NB4 (cell line): ENCODE results near the gene HCRTR1.
A peak's percentile ranks its signal among the peaks of the same experiment; 100 is the strongest.
"Not testable (repeated sequence)": the region's sequence is repeated elsewhere in the genome, so short reads cannot be mapped to it uniquely, and the experiment has no call there.

ENCODE experiments used
- DNase-seq: peaks from one replicate; pipeline ENCODE4 v3.0.0; 2010; ENCODE audit warnings: low read depth
- H3K4me3 ChIP-seq: one replicate; pipeline ENCODE4 v1.5.1; 2011; ENCODE audit warnings: mild to moderate bottlenecking, low read depth, low read length, moderate library complexity
- CTCF ChIP-seq: IDR thresholded peaks from one replicate; pipeline ENCODE4 v1.5.1; 2012; ENCODE audit warnings: low read depth, low read length
- MAX ChIP-seq: IDR thresholded peaks from 2 replicates; pipeline ENCODE4 v1.6.1; 2011; ENCODE audit warnings: low read depth, low read length
- MYC ChIP-seq: IDR thresholded peaks from 2 replicates; pipeline ENCODE4 v1.6.1; 2011; ENCODE audit warnings: low read depth, low read length
- POLR2A ChIP-seq: IDR thresholded peaks from 2 replicates; pipeline ENCODE4 v1.6.1; 2011; ENCODE audit warnings: mild to moderate bottlenecking; ENCODE audit not compliant: insufficient read length; ENCODE audit errors: extremely low read depth

HCRTR1 gene

GRCh38 chr1:31585736-31586365, 31.6 kb upstream of the HCRTR1 start:
- DNase-seq, result no peak
- no peak overlapping the region for H3K4me3 ChIP-seq

GRCh38 chr1:31586376-31587327, 30.8 kb upstream of the HCRTR1 start:
- no peak for DNase-seq

More at GRCh38 chr1:31585736-31586365, 31.6 kb upstream of the HCRTR1 start:
- TF ChIP-seq MAX (no peak), CTCF (no peak), MYC (no peak), POLR2A (no peak)

GRCh38 chr1:31587328-31587699, 30.2 kb upstream of the HCRTR1 start:
- DNase-seq, H3K4me3 ChIP-seq: not testable (repeated sequence)

More at GRCh38 chr1:31586376-31587327, 30.8 kb upstream of the HCRTR1 start:
- TF ChIP-seq CTCF, result no peak
- TF ChIP-seq MYC, result no peak
- no peak for TF ChIP-seq POLR2A
- no peak for TF ChIP-seq MAX
- no peak overlapping the region for H3K4me3 ChIP-seq

- TF ChIP-seq CTCF, result peak; percentile 86
- no peak for TF ChIP-seq MYC
- H3K4me3 ChIP-seq, result no peak overlapping the region
- DNase-seq, result peak; percentile 54
These were observed 29.6 kb upstream of the HCRTR1 start for GRCh38 chr1:31587720-31588423.

- no peak overlapping the region for H3K4me3 ChIP-seq
- DNase-seq, result no peak
These were observed 28.6 kb upstream of the HCRTR1 start for GRCh38 chr1:31588751-31589515.

More at GRCh38 chr1:31588751-31589515, 28.6 kb upstream of the HCRTR1 start:
- no peak for TF ChIP-seq CTCF
- TF ChIP-seq MAX, result no peak
- TF ChIP-seq POLR2A, result no peak
- TF ChIP-seq MYC, result no peak
